ENCODE data around the gene TNC. TPM values are rescaled to one million over a fixed set of nuclear protein-coding genes. Genes with fewer than 3 reads are reported as not detected.

Gene TNC
- total and polyA plus RNA-seq, 8 donors: 3.5 to 265 (median 80.1) TPM

DNA sequence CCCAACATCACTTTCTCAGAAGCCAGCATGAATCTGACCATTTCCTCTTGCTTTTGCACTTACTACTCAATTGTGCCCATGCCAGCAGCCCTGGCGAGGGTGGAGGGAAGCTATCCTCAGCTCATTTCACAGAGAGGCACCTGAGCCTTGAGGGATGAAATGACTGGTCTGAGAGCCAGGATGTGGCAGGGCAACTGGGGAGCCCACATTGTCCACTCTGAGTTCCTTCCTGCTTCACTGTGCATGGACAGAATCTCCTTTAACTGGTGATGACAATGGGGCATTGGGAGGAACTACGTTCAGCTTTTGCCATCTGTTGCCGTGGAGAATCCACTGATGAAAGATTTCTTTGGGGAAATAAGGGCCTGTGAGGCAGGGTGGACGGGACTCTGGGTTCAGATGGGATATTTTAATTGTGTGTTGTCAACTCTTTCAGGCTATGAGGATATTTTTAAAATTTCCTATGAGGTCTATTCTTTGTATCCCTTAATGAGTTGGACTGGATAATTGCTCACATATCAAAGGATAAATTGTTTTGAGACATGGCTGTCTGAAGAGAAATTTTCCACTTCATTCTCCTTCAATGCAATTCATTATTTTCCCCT, 78.3 kb downstream of the TNC start:
- peaks cover 0 to 50% (median 20%) of the 10 kb centered on the region in 4 donors for H3K4me1 ChIP-seq
- peak overlapping the region in 2 of 5 donors; percentile 71 to 82 for H3K27ac ChIP-seq
- DNase-seq: no peak
- peaks cover 0 to 15% (median 2%) of the 10 kb centered on the region in 4 donors for H3K36me3 ChIP-seq
- no peaks in the 10 kb centered on the region for H3K27me3 ChIP-seq
- H3K4me3 ChIP-seq: no peak overlapping the region
- intact Hi-C loops (cut with DNase I; ENCODE audit: low total_unique reads): no loop called here
- no peak for TF ChIP-seq POLR2AphosphoS5 (IDR thresholded peaks at IDR 0.05)
- no peak for TF ChIP-seq EP300 (IDR thresholded peaks at IDR 0.05)
- no peak for TF ChIP-seq POLR2A (IDR thresholded peaks at IDR 0.05)
- TF ChIP-seq CTCF (IDR thresholded peaks at IDR 0.05): no peak
- no peaks in the 10 kb centered on the region for H3K9me3 ChIP-seq
- WGBS, 5 donors: 76 to 92% (median 81%) methylated on average over 4 of the region's 4 CpGs

- intact Hi-C loops (cut with DNase I; ENCODE audit: low total_unique reads): no loop called here
- WGBS, 5 donors: 82 to 95% (median 88%) methylated on average over 2 of the region's 2 CpGs
- no peak for TF ChIP-seq EP300 (IDR thresholded peaks at IDR 0.05)
- no peak for TF ChIP-seq CTCF (IDR thresholded peaks at IDR 0.05)
- H3K27me3 ChIP-seq: no peaks in the 10 kb centered on the region
- H3K4me3 ChIP-seq: no peak overlapping the region
- H3K9me3 ChIP-seq: no peaks in the 10 kb centered on the region
- no peak for DNase-seq
- peak overlapping the region in 3 of 5 donors; percentile 58 to 82 (median 71) for H3K27ac ChIP-seq
- peaks cover 0 to 47% (median 22%) of the 10 kb centered on the region in 4 donors for H3K4me1 ChIP-seq
- peaks cover 0 to 15% (median 3%) of the 10 kb centered on the region in 4 donors for H3K36me3 ChIP-seq
These were observed 79.8 kb downstream of the TNC start for GRCh38 chr9:115038178-115038577.

DNA sequence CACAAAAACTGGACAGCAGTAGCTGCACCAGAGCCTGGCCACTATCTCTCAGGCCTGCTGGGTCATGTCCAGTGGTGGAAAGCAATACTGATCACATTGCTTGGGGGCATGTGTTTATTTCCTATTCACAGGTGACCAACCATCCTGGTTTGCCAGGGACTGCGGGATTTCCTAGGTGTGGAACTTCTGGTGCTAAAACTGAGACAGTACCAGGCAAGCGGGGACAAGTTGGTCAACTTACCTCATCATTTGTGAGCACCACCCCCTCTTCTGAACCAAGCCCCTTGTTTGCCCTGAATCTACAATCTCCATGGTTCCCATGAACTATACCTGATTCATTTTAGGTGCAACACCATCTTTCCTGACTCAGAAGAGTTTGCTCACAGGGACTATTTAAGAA, 81.3 kb downstream of the TNC start:
- peaks cover 0 to 41% (median 22%) of the 10 kb centered on the region in 4 donors for H3K4me1 ChIP-seq
- H3K27ac ChIP-seq: peak overlapping the region in 3 of 5 donors; percentile 58 to 82 (median 71)
- H3K9me3 ChIP-seq: no peaks in the 10 kb centered on the region
- no peak for DNase-seq
- H3K4me3 ChIP-seq: no peak overlapping the region
- no peaks in the 10 kb centered on the region for H3K27me3 ChIP-seq
- H3K36me3 ChIP-seq: peaks cover 0 to 24% (median 8%) of the 10 kb centered on the region in 4 donors
- TF ChIP-seq EP300 (IDR thresholded peaks at IDR 0.05): no peak
- no peak for TF ChIP-seq CTCF (IDR thresholded peaks at IDR 0.05)
- no peak for TF ChIP-seq POLR2AphosphoS5 (IDR thresholded peaks at IDR 0.05)
- intact Hi-C loops (cut with DNase I; ENCODE audit: low total_unique reads): no loop called here
- WGBS, 5 donors: 88 to 100% (median 92%) methylated on average over 2 of the region's 2 CpGs

DNA sequence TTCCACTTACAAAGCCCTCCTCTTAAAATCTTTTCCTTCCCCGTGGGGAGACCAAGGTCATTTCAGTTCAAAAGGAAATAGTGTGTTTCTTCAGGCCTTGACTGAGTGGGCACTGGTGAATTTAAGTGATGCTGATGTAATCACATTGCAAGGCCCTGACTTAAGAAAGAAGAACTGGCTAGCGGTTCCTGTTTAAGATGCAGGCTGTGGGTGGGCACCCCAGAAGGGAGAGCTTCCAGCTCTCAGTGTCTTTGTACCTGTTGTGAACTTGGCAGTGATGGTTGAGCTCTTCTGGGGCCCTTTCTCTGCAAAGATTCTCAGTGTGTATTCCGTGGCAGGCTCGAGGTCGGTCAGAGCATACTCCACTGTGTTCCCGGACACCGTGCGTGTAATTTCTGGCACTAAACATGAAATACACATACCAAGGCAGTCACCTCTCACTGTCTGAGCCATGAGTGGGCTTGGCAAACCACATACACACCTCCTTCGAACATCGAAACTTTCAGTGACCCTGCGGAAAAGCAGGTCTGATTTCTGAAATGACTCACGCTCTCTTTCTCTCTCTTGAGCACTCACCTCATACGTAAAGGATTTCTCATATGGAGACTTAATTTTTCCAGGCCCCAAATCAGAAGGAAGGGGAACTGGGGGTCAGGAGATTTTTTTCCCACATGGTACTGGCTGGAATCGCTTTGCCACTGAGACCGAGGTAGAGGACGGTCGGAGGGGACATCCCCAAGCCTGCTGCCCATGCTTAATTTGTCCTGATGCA, 81.9 kb downstream of the TNC start:
- intact Hi-C loops (cut with DNase I; ENCODE audit: low total_unique reads): no loop called here
- 60 to 84% (median 76%) methylated on average over 17 of the region's 17 CpGs for WGBS, 5 donors
- Histone ChIP-seq H3K36me3 (peaks cover 0 to 30% (median 11%) of the 10 kb centered on the region in 4 donors), H3K27ac (peak overlapping the region in 4 of 5 donors; percentile 34 to 82 (median 64)), H3K9me3 (no peaks in the 10 kb centered on the region), H3K27me3 (no peaks in the 10 kb centered on the region), H3K4me3 (no peak overlapping the region), H3K4me1 (peaks cover 0 to 41% (median 22%) of the 10 kb centered on the region in 4 donors)
- peak in 1 of 2 donors; percentile 46 for DNase-seq
- no peak for TF ChIP-seq POLR2A (IDR thresholded peaks at IDR 0.05)
- TF ChIP-seq POLR2AphosphoS5 (IDR thresholded peaks at IDR 0.05): peak in 2 of 3 donors; percentile 15 to 56

Measured in stomach (tissue), 9 donors.